A673 (cell line): ENCODE results near the gene ZNF880. TPM values are rescaled to one million over a fixed set of nuclear protein-coding genes. Genes with fewer than 3 reads are reported as not detected.
"Not testable (repeated sequence)": the region's sequence is repeated elsewhere in the genome, so short reads cannot be mapped to it uniquely, and the experiment has no call there.

Experiments used
- BruUV-seq: library from RNA; stranded (reverse); fragments of 400-500 nt; replicated peaks from 2 replicates; lab custom pipeline; 2021; lab: Mats Ljungman, UMichigan
- CTCF ChIA-PET: fragments of 300-600 bp; sonication (Branson Sonifier 250); formaldehyde crosslinking; loops from one replicate; lab custom pipeline; 2022; ENCODE audit warnings: antibody characterized with exemption; lab: Charles Lee
- POLR2A ChIA-PET: fragments of 300-600 bp; sonication (Branson Sonifier 250); formaldehyde crosslinking; loops from one replicate; lab custom pipeline; 2022; ENCODE audit warnings: antibody characterized with exemption; ENCODE audit not compliant: low non-redundant PET; lab: Charles Lee
- DNase-seq: peaks from one replicate; pipeline ENCODE4 v3.0.0-alpha.2; 2015; ENCODE audit warnings: low spot score
- H3K27ac ChIP-seq: fragments of 200-600 bp; sonication (generic); 2 replicates; pipeline ENCODE4 v1.5.1; 2016; ENCODE audit warnings: mixed run types, low read depth, mild to moderate bottlenecking, mixed read lengths, antibody characterized with exemption, low read length; ENCODE audit not compliant: poor library complexity, severe bottlenecking
- H3K27me3 ChIP-seq: fragments of 200-600 bp; sonication (generic); replicated peaks from 2 replicates; pipeline ENCODE4 v1.6.1; 2017; ENCODE audit warnings: mixed run types, low read depth, mild to moderate bottlenecking, mixed read lengths, antibody characterized with exemption, low read length; ENCODE audit not compliant: insufficient read depth, poor library complexity
- H3K36me3 ChIP-seq: fragments of 200-600 bp; sonication (generic); 2 replicates; pipeline ENCODE4 v1.6.1; 2016; ENCODE audit warnings: mixed run types, mild to moderate bottlenecking, mixed read lengths, antibody characterized with exemption, low read length; ENCODE audit not compliant: insufficient read depth, poor library complexity, severe bottlenecking
- H3K4me1 ChIP-seq: fragments of 200-600 bp; sonication (generic); 2 replicates; pipeline ENCODE4 v1.6.1; 2017; ENCODE audit warnings: mixed run types, mild to moderate bottlenecking, mixed read lengths, antibody characterized with exemption, low read length; ENCODE audit not compliant: insufficient read depth, poor library complexity, severe bottlenecking
- H3K4me3 ChIP-seq: fragments of 200-600 bp; sonication (generic); 2 replicates; pipeline ENCODE4 v1.5.1; 2016; ENCODE audit warnings: low read depth, mixed run types, mild to moderate bottlenecking, mixed read lengths, low read length; ENCODE audit not compliant: poor library complexity, severe bottlenecking
- H3K9me3 ChIP-seq: fragments of 200-600 bp; sonication (generic); 2 replicates; pipeline ENCODE4 v1.6.1; 2016; ENCODE audit warnings: mixed run types, low read depth, mild to moderate bottlenecking, mixed read lengths, antibody characterized with exemption, low read length; ENCODE audit not compliant: poor library complexity, severe bottlenecking
- EZH2 ChIP-seq: fragments of 200-600 bp; sonication (generic); IDR thresholded peaks from 2 replicates; pipeline ENCODE4 v1.6.1; 2017; ENCODE audit warnings: borderline replicate concordance, low read depth, mild to moderate bottlenecking, mixed read lengths, antibody characterized with exemption, low read length; ENCODE audit not compliant: poor library complexity, severe bottlenecking
- intact Hi-C: fragments of 100-400 bp; cut with micrococcal nuclease; formaldehyde crosslinking; loops from one replicate; pipeline ENCODE4 v1.10.0; 2022; ENCODE audit not compliant: unreplicated experiment
- total RNA-seq: library from RNA; stranded (reverse); gene quantifications from 2 replicates; pipeline ENCODE4 v1.2.3, GENCODE V29; 2021
- TF ChIP-seq, protein P1 (sequence below): fragments of 300-800, 200-600 bp; sonication (generic); conservative IDR thresholded peaks from 2 replicates; pipeline ENCODE4 v1.5.1; 2017; ENCODE audit warnings: low read depth, mild to moderate bottlenecking, antibody characterized with exemption, low read length, moderate library complexity, mixed read lengths

ZNF880 gene
- total RNA-seq, 1 experiment from 2014 or later, result 3.7 TPM

GRCh38 chr19:52335768-52336116 lies 34.0 kb upstream of the ZNF880 start:
- ChIA-PET CTCF (no interaction called here), POLR2A (interaction anchor here (0.6 kb wide), 1 partner anchor 66 kb away, joined by 3 read pairs; the partner anchor contains the start of gene ZNF766)
- Histone ChIP-seq H3K4me3 (peak overlapping the region; percentile 82), H3K27me3 (no peaks in the 10 kb centered on the region), H3K9me3 (peaks cover 25% of the 10 kb centered on the region), H3K36me3 (no peaks in the 10 kb centered on the region), H3K4me1 (no peaks in the 10 kb centered on the region), H3K27ac (peak overlapping the region; percentile 90)
- BruUV-seq, result no TSS peak
- TF ChIP-seq, protein P1, sequence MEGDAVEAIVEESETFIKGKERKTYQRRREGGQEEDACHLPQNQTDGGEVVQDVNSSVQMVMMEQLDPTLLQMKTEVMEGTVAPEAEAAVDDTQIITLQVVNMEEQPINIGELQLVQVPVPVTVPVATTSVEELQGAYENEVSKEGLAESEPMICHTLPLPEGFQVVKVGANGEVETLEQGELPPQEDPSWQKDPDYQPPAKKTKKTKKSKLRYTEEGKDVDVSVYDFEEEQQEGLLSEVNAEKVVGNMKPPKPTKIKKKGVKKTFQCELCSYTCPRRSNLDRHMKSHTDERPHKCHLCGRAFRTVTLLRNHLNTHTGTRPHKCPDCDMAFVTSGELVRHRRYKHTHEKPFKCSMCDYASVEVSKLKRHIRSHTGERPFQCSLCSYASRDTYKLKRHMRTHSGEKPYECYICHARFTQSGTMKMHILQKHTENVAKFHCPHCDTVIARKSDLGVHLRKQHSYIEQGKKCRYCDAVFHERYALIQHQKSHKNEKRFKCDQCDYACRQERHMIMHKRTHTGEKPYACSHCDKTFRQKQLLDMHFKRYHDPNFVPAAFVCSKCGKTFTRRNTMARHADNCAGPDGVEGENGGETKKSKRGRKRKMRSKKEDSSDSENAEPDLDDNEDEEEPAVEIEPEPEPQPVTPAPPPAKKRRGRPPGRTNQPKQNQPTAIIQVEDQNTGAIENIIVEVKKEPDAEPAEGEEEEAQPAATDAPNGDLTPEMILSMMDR, result no peak
- no peak for TF ChIP-seq EZH2
- intact Hi-C loops, result no loop called here
- DNase-seq, result no peak

DNA sequence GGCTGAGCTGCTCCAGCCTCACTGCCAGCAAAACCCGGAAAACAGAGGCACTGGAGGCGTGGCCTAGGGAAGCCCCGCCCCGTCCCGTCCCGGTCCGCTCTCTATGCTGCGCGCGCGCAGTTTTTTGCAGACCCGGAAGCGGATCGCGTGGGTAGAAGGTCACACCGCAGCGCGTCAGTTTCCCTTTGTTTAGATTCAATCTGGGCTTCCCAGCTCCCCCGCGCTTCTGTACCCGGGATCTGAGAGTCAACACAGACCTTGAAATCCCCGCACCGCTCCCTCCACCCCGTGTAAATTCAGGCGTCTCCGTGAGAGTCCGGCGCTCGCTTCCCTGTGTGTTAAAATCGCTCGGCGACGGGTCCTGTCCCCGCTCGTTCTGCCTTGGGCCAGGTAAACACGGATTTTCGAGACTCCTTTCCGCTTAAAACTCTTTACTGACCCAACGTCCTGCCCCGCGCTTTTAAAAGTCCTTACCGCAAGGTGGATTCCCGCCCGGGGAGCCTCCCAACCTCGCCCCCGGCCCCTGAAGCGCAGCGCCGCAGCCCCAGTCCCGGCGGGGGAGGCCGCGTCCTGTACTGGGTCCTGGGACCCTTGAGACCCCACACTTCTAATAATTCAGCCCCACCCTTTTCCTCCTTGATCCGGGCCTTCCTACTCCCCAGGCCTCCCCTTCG lies 33.5 kb upstream of the ZNF880 start, which contains the start of gene ZNF610:
Gene ZNF610 (plus strand): TSS at position 127 of the 674 bp plus-strand sequence. CDS start 12,930 bp downstream, outside the sequence.
- ChIA-PET POLR2A (interaction anchor here (0.6 kb wide), 1 partner anchor 67 kb away, joined by 3 read pairs; the partner anchor contains the start of gene ZNF766), CTCF (no interaction called here)
- no peaks in the 10 kb centered on the region for H3K36me3 ChIP-seq
- H3K9me3 ChIP-seq, result peaks cover 21% of the 10 kb centered on the region
- intact Hi-C loops, result no loop called here
- DNase-seq, result peak; percentile 87
- H3K27ac ChIP-seq, result peak within 1 kb of the TSS; percentile 90
- no peaks in the 10 kb centered on the region for H3K4me1 ChIP-seq
- no peaks in the 10 kb centered on the region for H3K27me3 ChIP-seq
- TSS peak; percentile 71 for BruUV-seq
- TF ChIP-seq, protein P1, result no peak
- TF ChIP-seq EZH2, result no peak
- peak within 1 kb of the TSS; percentile 82 for H3K4me3 ChIP-seq

DNA sequence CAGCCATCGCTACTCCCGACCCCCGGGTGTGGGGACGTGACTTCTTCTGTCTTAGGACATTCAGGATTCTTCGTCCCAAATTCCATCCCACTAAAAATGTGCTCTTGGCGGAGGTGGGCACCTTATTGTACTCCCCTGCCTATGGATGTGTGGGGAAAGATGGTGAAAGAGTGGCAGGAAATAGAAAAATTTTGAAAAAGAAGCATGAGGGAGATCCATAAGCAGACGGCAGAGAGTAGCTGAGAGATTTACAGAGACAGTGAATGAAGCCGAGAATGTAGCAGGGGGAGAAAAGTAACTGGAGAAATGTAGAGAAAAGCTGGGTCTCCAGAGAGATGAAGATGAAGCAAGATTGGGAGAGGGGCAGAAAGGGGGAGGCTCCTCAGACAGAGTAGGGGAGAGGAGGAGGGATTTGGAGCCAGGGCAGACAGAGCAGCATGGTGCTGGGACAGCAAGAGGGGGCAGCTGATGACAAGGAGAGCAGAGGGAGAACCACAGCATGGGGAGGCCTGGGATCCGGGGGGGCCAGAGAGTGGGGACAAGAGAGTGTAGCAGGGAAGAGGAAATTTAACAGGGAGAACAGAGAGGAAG lies 32.8 kb upstream of the ZNF880 start:
- intact Hi-C loops, result no loop called here
- Histone ChIP-seq H3K27ac (peak overlapping the region; percentile 90), H3K9me3 (peaks cover 14% of the 10 kb centered on the region), H3K27me3 (no peaks in the 10 kb centered on the region), H3K36me3 (no peaks in the 10 kb centered on the region), H3K4me3 (peak overlapping the region; percentile 82), H3K4me1 (no peaks in the 10 kb centered on the region)
- BruUV-seq, result no TSS peak
- peak; percentile 14 for DNase-seq
- CTCF ChIA-PET, result no interaction called here
- POLR2A ChIA-PET, result no interaction called here
- TF ChIP-seq, protein P1, result no peak
- TF ChIP-seq EZH2, result no peak

- H3K4me3 ChIP-seq, CTCF ChIA-PET, POLR2A ChIA-PET, H3K36me3 ChIP-seq, BruUV-seq, H3K27me3 ChIP-seq, H3K4me1 ChIP-seq, H3K27ac ChIP-seq, H3K9me3 ChIP-seq, DNase-seq, intact Hi-C loops: not testable (repeated sequence)
These were observed 30.7 kb upstream of the ZNF880 start for GRCh38 chr19:52339022-52339421.
